Hematopoietic multipotent progenitor cell (in vitro differentiated cells): ENCODE results near the gene RIOK3. TPM values are rescaled to one million over a fixed set of nuclear protein-coding genes. Genes with fewer than 3 reads are reported as not detected.
"Not testable (repeated sequence)": the region's sequence is repeated elsewhere in the genome, so short reads cannot be mapped to it uniquely, and the experiment has no call there.

Source experiments
- DNase-seq, 3 donors: peaks; one replicate each; pipeline ENCODE4 v3.0.0-alpha.2; 2011 to 2015; ENCODE audit warnings: low read depth in 2 of 3, low spot score in 2 of 3
- total RNA-seq: library from RNA; depleted of rRNA; stranded (reverse); fragments of >200 nt; gene quantifications from one replicate; pipeline ENCODE4 v1.2.3, GENCODE V29; 2012

Gene RIOK3
- total RNA-seq, 1 donor, result 28.3 TPM

- DNase-seq, result no peak
Measured at GRCh38 chr18:23494992-23495391, 41.9 kb downstream of the RIOK3 start.

- peak in 1 of 3 donors; percentile 61 for DNase-seq
Measured at GRCh38 chr18:23495723-23496440, 42.8 kb downstream of the RIOK3 start.

DNA sequence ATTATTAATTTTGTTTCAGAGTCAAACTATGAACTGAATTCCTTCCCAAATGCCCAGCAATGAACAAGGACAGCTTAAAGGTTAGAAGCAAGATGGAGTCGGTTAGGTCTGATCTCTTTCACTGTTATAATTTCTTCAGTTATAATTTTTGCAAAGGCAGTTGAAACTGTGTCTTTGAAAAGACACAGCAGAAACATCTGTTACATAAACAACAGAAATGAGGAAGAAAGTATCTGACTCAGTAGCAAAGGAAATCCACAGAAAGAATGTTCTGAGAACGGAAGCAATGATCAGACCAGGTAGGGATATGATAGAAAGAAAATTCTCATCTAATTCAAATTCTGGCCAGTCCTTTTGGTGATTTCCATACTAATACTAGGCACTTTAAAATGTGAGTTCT is 45.0 kb downstream of the RIOK3 start:
- DNase-seq, result peak in 2 of 3 donors; percentile 52 to 54

DNA sequence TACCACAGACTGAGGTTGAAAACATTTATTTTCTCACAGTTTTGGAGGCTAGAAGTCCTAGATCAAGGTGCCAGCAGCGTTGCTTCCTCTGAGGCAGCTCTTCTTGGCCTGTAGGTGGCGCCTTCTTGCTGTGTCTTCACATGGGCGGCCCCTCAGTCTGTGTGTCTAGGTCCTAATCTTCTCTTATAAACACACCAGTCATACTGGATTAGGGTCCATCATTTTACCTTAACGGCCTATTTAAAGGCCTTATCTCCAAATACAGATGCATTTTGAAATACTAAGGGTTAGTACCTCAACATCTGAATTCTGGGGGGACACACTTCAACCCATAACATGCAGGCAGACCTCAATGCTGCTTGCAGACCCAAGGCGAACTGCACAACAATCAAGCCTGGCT is 45.8 kb downstream of the RIOK3 start:
- peak; percentile 44 to 85 (median 81) for DNase-seq

GRCh38 chr18:23499291-23499781 is 46.2 kb downstream of the RIOK3 start:
- DNase-seq, result no peak

- DNase-seq, result no peak
Measured at GRCh38 chr18:23501626-23502025, 48.5 kb downstream of the RIOK3 start.

DNA sequence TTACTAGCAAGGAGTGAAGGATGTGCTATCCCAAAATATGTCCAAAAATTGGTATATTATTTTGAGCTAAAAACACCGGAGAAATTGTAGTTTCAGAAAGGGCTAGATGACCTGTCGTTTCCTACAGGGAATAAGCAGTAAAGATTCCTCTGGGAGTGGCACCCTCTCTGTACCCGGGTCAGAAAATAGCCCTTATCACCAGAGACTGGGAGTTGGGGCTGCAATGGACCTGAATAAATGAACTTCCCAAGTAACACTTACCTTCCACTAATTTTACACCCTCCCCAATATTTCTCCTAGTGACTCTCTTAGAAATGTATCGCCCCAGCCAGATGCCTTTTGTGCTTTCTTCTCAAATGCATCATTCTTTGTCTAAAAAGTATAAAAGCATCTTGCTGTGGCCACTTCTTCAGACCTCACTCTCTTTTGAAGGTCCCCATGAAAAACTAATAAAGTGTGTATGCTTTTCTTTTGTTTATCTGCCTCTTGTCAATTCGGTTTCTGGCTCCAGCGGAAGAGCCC is 49.5 kb downstream of the RIOK3 start:
- no peak for DNase-seq

DNA sequence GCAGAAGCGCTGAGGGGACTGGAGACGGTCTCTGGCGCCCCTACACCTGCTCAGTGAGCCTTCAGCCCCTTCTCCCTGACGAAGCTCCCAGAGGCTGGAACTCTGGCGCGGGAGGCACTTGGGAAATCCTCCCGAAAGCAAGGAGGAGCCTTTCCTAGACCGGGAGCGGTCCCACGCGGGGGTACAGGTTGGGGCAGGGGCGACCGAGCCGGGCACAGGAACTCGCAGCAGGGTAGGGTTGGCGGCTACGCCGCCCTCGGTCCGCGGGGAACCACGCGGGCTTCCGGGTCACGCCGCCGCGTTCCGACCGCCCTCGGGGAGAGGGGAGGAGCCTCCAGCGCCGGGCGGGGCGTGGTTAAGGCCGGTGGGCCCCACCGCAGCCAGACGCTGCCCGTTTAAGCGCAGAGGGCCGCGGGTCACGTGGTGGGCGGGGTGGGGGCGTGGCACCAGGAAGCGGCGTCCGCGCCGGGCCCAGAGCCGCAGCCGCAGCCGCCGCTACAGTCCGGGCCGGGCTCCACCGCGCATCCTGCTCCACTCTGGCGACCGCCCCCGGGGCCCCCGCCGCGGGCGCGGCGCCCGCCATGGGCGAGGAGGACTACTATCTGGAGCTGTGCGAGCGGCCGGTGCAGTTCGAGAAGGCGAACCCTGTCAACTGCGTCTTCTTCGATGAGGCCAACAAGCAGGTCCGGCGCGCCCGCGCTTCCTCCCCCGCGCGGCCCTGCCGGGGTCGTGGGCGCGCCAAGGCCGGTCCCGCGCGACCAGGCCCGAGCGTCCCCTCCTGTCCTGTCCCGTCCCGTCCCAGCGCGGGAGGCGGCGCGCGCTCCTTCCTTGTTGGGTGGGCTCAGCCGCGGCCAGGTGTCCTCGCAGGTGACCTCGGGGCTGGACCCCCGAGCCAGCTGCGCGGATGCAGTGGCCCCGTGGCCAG is 50.2 kb downstream of the RIOK3 start, which contains the start of gene RMC1:
TSS of gene RMC1 (plus strand) at position 474 of the 925 bp plus-strand sequence. CDS start at position 582, 108 bp downstream.
- peak; percentile 95 to 98 (median 97) for DNase-seq

- DNase-seq, result no peak
Measured at GRCh38 chr18:23503963-23504344, 50.9 kb downstream of the RIOK3 start.

GRCh38 chr18:23504720-23505119 is 51.6 kb downstream of the RIOK3 start:
- DNase-seq, result no peak

GRCh38 chr18:23506393-23506792 is 53.3 kb downstream of the RIOK3 start:
- DNase-seq, result no peak

- DNase-seq, result not testable (repeated sequence)
Measured at GRCh38 chr18:23510923-23511322, 57.8 kb downstream of the RIOK3 start.

DNA sequence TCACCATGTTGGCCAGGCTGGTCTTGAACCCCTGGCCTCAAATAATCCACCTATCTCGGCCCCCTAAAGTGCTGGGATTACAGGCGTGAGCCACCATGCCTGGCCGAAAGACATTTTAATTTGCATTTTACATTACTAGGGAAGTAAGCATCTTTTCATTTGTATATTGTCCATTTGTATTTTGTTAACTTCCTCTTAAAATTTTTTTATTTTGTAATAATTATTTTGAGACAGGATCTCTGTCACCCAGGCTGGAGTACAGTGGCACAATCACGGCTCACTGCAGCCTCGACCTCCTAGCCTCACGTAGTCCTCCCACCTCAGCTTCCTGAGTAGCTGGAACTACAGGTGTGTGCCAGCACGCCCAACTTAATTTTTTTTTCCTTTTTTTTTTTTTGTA is 59.1 kb downstream of the RIOK3 start:
- not testable (repeated sequence) for DNase-seq

GRCh38 chr18:23512641-23513040 is 59.6 kb downstream of the RIOK3 start:
- DNase-seq, result no peak

- DNase-seq, result peak; percentile 52 to 79 (median 71)
Measured at GRCh38 chr18:23515911-23516546, 62.9 kb downstream of the RIOK3 start.

DNA sequence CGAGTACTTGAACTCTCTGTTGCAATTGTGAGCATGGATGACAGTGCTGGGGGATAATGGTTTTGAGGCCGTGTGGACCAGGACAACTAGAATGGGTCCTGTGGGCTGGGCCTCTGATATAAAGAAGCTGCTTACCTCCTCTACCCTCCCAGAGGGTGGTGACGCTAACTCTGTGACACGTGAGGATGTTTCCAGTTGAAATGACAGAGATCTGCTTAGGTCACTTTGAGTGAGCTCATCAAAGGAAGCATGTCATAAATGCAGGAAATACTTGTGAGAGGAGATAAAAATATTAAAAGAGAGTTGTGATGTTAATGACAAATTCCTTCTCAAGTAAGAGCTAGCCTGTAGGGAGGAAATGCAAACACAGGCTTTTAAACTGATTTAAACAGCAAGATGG is 66.6 kb downstream of the RIOK3 start:
- peak in 1 of 3 donors; percentile 24 for DNase-seq

GRCh38 chr18:23521271-23521670 is 68.2 kb downstream of the RIOK3 start:
- DNase-seq, result no peak

- no peak for DNase-seq
Measured at GRCh38 chr18:23521907-23522306, 68.8 kb downstream of the RIOK3 start.

GRCh38 chr18:23523429-23524212 is 70.5 kb downstream of the RIOK3 start:
- no peak for DNase-seq

DNA sequence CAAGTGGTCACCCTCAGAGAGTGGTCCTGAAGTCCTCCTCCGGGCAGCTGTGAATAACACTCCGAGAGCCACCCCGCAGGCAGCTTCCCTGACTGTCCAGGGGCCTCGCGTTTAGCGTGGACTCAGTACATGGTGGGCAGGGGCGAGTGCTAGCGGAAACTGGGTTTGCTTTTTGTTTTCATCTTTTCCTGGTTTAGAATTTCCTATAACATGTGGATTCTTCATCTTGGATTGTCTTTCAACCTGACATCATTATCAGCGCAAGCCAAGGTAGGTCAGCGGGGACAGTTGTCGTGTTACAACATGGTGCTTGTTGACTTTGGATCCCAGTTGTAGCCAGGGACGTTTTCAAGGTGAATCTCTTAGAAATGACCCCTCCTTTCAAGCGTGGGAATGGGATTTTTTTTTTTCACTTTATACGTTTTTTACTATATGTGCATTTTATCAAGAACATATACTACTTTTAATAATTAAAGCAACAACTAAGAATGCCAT is 71.2 kb downstream of the RIOK3 start:
- no peak for DNase-seq
